Measurements from ENCODE around the gene APOL5.

DNA sequence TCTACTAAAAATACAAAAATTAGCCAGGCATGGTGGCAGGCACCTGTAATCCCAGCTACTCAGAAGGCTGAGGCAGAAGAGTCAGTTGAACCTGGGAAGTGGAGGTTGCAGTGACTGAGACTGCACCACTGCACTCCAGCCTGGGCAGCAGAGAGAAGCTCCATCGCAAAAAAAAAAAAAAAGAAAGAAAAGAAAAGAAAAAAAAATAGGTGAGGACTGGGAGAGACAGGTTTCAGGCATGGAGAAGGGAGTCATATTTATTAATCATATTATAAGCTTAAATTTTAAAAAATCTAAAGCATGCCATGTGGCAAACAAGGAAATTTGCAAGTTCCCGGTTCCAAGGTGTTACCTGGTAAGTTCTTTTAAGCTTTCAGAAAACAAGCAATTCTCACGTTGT lies at the start of gene APOL5:
- TF ChIP-seq, protein P1, sequence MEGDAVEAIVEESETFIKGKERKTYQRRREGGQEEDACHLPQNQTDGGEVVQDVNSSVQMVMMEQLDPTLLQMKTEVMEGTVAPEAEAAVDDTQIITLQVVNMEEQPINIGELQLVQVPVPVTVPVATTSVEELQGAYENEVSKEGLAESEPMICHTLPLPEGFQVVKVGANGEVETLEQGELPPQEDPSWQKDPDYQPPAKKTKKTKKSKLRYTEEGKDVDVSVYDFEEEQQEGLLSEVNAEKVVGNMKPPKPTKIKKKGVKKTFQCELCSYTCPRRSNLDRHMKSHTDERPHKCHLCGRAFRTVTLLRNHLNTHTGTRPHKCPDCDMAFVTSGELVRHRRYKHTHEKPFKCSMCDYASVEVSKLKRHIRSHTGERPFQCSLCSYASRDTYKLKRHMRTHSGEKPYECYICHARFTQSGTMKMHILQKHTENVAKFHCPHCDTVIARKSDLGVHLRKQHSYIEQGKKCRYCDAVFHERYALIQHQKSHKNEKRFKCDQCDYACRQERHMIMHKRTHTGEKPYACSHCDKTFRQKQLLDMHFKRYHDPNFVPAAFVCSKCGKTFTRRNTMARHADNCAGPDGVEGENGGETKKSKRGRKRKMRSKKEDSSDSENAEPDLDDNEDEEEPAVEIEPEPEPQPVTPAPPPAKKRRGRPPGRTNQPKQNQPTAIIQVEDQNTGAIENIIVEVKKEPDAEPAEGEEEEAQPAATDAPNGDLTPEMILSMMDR (IDR thresholded peaks at IDR 0.05), result no peak
- TF ChIP-seq EP300 (IDR thresholded peaks at IDR 0.05) (no peak), POLR2A (IDR thresholded peaks at IDR 0.05) (no peak), POLR2AphosphoS5 (IDR thresholded peaks at IDR 0.05) (no peak)

All from suprapubic skin (tissue), 4 donors.